Measurements from ENCODE around the gene SLC45A3. TPM values are rescaled to one million over a fixed set of nuclear protein-coding genes. Genes with fewer than 3 reads are reported as not detected.

The SLC45A3 gene
- total and polyA plus RNA-seq, 3 donors from 2014 or later, result 4.5 to 8.9 (median 7.3) TPM

GRCh38 chr1:205660361-205660760 is 19.9 kb downstream of the SLC45A3 start:
- no peak overlapping the region for H3K4me3 ChIP-seq
- TF ChIP-seq POLR2A (IDR thresholded peaks at IDR 0.05), result no peak
- TF ChIP-seq, protein P1, sequence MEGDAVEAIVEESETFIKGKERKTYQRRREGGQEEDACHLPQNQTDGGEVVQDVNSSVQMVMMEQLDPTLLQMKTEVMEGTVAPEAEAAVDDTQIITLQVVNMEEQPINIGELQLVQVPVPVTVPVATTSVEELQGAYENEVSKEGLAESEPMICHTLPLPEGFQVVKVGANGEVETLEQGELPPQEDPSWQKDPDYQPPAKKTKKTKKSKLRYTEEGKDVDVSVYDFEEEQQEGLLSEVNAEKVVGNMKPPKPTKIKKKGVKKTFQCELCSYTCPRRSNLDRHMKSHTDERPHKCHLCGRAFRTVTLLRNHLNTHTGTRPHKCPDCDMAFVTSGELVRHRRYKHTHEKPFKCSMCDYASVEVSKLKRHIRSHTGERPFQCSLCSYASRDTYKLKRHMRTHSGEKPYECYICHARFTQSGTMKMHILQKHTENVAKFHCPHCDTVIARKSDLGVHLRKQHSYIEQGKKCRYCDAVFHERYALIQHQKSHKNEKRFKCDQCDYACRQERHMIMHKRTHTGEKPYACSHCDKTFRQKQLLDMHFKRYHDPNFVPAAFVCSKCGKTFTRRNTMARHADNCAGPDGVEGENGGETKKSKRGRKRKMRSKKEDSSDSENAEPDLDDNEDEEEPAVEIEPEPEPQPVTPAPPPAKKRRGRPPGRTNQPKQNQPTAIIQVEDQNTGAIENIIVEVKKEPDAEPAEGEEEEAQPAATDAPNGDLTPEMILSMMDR (IDR thresholded peaks at IDR 0.05), result no peak
- no peak for DNase-seq
- no peak overlapping the region for H3K27ac ChIP-seq
- no peaks in the 10 kb centered on the region for H3K36me3 ChIP-seq (ENCODE audit: low read depth, missing control alignments)
- WGBS, 2 donors, result 79 to 100% methylated on average over 1 to 8 of the region's 8 CpGs
- H3K27me3 ChIP-seq, result no peaks in the 10 kb centered on the region
- peaks cover 8% of the 10 kb centered on the region for H3K4me1 ChIP-seq
- no peaks in the 10 kb centered on the region for H3K9me3 ChIP-seq
- intact Hi-C loops (cut with DNase I; ENCODE audit: low total_unique reads), result no loop called here

DNA sequence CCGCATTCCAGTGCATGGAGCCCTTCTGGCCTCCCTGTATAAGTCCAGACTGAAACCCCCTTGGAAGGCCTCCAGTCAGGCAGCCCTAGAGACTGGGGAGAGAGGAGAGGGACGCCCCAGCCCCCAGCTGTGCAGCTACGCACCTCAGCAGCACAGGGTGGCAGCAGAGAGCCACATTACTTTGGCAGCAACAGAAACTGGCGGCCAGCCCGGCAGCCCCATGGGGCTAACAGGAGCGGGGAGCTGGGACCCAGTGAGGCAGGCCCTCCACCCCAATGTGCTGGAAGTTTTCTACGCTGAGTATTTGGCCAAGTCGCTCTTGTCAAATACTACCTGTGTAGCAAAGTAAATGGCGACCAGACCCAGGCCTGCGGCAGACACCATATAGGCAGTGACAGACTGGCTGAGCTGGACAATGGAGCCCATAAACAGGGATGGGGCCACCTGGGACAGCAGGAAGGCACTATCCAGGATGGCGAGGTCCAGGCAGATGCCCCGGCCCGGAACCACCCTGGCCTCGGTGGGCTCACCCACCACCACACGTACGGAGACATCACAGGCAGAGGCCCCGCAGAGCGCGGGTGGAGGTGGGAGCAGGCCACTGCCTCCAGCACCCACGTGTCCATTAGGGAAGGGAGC is 21.2 kb downstream of the SLC45A3 start:
- Histone ChIP-seq H3K4me3 (no peak overlapping the region), H3K4me1 (peaks cover 8% of the 10 kb centered on the region), H3K36me3 (ENCODE audit: low read depth, missing control alignments) (no peaks in the 10 kb centered on the region), H3K27me3 (no peaks in the 10 kb centered on the region), H3K27ac (no peak overlapping the region), H3K9me3 (no peaks in the 10 kb centered on the region)
- TF ChIP-seq, protein P1 (IDR thresholded peaks at IDR 0.05), result peak; percentile 69 to 89 (median 82)
- no peak for TF ChIP-seq POLR2A (IDR thresholded peaks at IDR 0.05)
- peak; percentile 90 for DNase-seq
- 38 to 55% methylated on average over 6 to 20 of the region's 20 CpGs for WGBS, 2 donors
- intact Hi-C loops (cut with DNase I; ENCODE audit: low total_unique reads), result loop anchor here (10.0 kb wide), 1 partner anchor 134 kb away; no protein-coding TSS in a partner anchor

DNA sequence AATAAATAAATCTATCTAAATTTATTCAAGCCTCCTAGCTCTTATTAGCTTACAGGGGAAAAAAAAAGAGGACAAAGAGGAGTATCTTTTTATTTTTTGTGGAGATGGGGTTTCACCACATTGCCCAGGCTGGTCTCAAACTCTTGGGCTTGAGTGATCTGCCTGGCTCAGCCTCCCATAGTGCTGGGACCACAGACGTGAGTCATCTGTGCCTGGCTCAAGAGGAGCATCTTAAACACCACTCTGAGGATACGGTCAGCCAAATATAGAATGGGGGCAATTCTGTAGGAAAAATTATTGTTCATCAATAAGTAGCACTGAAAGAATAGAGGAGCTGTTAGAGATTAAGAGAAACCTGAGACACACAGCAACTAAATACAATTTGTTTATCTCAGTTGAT is 24.1 kb downstream of the SLC45A3 start:
- whole genome bisulfite sequencing, 2 donors, result 75 to 79% methylated on average over 2 of the region's 2 CpGs
- Histone ChIP-seq H3K4me1 (peaks cover 8% of the 10 kb centered on the region), H3K9me3 (no peaks in the 10 kb centered on the region), H3K4me3 (no peak overlapping the region), H3K27ac (no peak overlapping the region), H3K27me3 (no peaks in the 10 kb centered on the region), H3K36me3 (ENCODE audit: low read depth, missing control alignments) (no peaks in the 10 kb centered on the region)
- no peak for DNase-seq
- TF ChIP-seq, protein P1 (IDR thresholded peaks at IDR 0.05), result no peak
- TF ChIP-seq POLR2A (IDR thresholded peaks at IDR 0.05), result no peak
- intact Hi-C loops (cut with DNase I; ENCODE audit: low total_unique reads), result loop anchor here (10.0 kb wide), 1 partner anchor 131 kb away; no protein-coding TSS in a partner anchor

DNA sequence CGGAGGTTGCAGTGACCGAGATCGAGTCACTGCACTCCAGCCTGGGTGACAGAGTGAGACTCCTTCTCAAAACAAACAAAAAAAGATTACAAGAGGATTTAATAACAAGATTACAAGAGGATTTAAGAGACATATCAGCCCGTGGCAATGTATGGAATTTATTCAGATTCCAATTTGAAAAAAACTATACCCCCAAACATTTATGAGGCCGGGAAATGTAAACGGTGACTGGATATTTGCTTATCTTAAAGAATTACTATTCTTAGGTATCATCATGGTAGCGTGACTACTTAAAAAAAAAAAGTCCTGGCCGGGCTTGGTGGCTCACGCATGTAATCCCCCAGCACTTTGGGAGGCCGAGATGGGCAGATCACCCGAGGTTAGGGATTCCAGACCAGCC is 27.3 kb downstream of the SLC45A3 start:
- H3K36me3 ChIP-seq (ENCODE audit: low read depth, missing control alignments), result no peaks in the 10 kb centered on the region
- H3K4me3 ChIP-seq, result no peak overlapping the region
- no peak for DNase-seq
- WGBS, 2 donors, result 82 to 83% methylated on average over 11 of the region's 11 CpGs
- no peak for TF ChIP-seq POLR2A (IDR thresholded peaks at IDR 0.05)
- TF ChIP-seq, protein P1 (IDR thresholded peaks at IDR 0.05), result no peak
- no peaks in the 10 kb centered on the region for H3K9me3 ChIP-seq
- H3K27me3 ChIP-seq, result no peaks in the 10 kb centered on the region
- no peaks in the 10 kb centered on the region for H3K4me1 ChIP-seq
- no peak overlapping the region for H3K27ac ChIP-seq
- intact Hi-C loops (cut with DNase I; ENCODE audit: low total_unique reads), result loop anchor here (10.0 kb wide), 1 partner anchor 128 kb away; no protein-coding TSS in a partner anchor

DNA sequence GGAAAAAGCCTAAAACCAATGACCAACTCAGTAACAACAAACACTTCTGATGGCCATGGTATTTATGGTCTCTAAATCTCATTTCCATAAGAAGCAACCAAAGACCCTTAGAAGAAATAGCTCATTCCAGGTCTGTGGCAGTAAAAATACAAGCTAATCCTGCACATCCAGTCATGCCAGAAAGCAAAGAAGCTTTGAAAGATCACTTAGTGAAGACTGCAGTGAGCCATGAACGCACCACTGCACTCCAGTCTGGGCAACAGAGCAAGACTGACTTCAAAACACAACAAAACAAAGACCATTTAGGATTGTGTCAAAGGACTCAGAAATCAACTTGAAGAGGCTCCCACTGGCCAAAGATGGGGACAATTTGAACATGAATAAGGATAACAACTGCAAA is 30.1 kb downstream of the SLC45A3 start:
- Histone ChIP-seq H3K9me3 (no peaks in the 10 kb centered on the region), H3K4me3 (no peak overlapping the region), H3K27me3 (no peaks in the 10 kb centered on the region), H3K4me1 (no peaks in the 10 kb centered on the region), H3K27ac (no peak overlapping the region), H3K36me3 (ENCODE audit: low read depth, missing control alignments) (no peaks in the 10 kb centered on the region)
- DNase-seq, result no peak
- WGBS, 2 donors, result 91 to 94% methylated on average over 1 of the region's 1 CpG
- TF ChIP-seq POLR2A (IDR thresholded peaks at IDR 0.05), result no peak
- TF ChIP-seq, protein P1 (IDR thresholded peaks at IDR 0.05), result no peak
- intact Hi-C loops (cut with DNase I; ENCODE audit: low total_unique reads), result loop anchor here (10.0 kb wide), 1 partner anchor 125 kb away; no protein-coding TSS in a partner anchor
